NB4 (cell line): ENCODE measurements around the gene PURB.

Experiments used
- DNase-seq: peaks from one replicate; pipeline ENCODE4 v3.0.0; 2010; ENCODE audit warnings: low read depth
- H3K4me3 ChIP-seq: one replicate; pipeline ENCODE4 v1.5.1; 2011; ENCODE audit warnings: mild to moderate bottlenecking, low read depth, low read length, moderate library complexity
- MAX ChIP-seq: IDR thresholded peaks from 2 replicates; pipeline ENCODE4 v1.6.1; 2011; ENCODE audit warnings: low read depth, low read length
- MYC ChIP-seq: IDR thresholded peaks from 2 replicates; pipeline ENCODE4 v1.6.1; 2011; ENCODE audit warnings: low read depth, low read length
- POLR2A ChIP-seq: IDR thresholded peaks from 2 replicates; pipeline ENCODE4 v1.6.1; 2011; ENCODE audit warnings: mild to moderate bottlenecking; ENCODE audit not compliant: insufficient read length; ENCODE audit errors: extremely low read depth
- TF ChIP-seq, protein P1 (sequence below): IDR thresholded peaks from one replicate; pipeline ENCODE4 v1.5.1; 2012; ENCODE audit warnings: low read depth, low read length

The PURB gene

GRCh38 chr7:44827567-44827966 is 57.8 kb downstream of the PURB start:
- TF ChIP-seq MAX: no peak
- TF ChIP-seq, protein P1, sequence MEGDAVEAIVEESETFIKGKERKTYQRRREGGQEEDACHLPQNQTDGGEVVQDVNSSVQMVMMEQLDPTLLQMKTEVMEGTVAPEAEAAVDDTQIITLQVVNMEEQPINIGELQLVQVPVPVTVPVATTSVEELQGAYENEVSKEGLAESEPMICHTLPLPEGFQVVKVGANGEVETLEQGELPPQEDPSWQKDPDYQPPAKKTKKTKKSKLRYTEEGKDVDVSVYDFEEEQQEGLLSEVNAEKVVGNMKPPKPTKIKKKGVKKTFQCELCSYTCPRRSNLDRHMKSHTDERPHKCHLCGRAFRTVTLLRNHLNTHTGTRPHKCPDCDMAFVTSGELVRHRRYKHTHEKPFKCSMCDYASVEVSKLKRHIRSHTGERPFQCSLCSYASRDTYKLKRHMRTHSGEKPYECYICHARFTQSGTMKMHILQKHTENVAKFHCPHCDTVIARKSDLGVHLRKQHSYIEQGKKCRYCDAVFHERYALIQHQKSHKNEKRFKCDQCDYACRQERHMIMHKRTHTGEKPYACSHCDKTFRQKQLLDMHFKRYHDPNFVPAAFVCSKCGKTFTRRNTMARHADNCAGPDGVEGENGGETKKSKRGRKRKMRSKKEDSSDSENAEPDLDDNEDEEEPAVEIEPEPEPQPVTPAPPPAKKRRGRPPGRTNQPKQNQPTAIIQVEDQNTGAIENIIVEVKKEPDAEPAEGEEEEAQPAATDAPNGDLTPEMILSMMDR: no peak
- TF ChIP-seq MYC: no peak
- no peak for TF ChIP-seq POLR2A
- no peak overlapping the region for H3K4me3 ChIP-seq
- DNase-seq: no peak
